ENCODE results near the gene RASSF8. TPM values are rescaled to one million over a fixed set of nuclear protein-coding genes. Genes with fewer than 3 reads are reported as not detected.
A peak's percentile ranks its signal among the peaks of the same experiment; 100 is the strongest.

The RASSF8 gene, protein sequence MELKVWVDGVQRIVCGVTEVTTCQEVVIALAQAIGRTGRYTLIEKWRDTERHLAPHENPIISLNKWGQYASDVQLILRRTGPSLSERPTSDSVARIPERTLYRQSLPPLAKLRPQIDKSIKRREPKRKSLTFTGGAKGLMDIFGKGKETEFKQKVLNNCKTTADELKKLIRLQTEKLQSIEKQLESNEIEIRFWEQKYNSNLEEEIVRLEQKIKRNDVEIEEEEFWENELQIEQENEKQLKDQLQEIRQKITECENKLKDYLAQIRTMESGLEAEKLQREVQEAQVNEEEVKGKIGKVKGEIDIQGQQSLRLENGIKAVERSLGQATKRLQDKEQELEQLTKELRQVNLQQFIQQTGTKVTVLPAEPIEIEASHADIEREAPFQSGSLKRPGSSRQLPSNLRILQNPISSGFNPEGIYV
- 1 to 10 TPM in 2 of 3 donors, under 1 TPM in 1; 0.35 to 1.3 (median 1.2) TPM for total RNA-seq
- total RNA-seq (2013) = 7.5 TPM

GRCh38 chr12:25958428-25959070, at the start of gene RASSF8:
Gene RASSF8, plus strand, starts transcription at chr12:25958682. Its CDS starts 96,662 bp downstream, at chr12:26055344.
- H3K4me3 ChIP-seq (ENCODE audit: low read length) = peak within 1 kb of the TSS; percentile 40
- H3K36me3 Mint-ChIP-seq = no peaks in the 10 kb centered on the region
- DNase-seq (peak in 1 of 2 donors; percentile 16), ATAC-seq (peak; percentile 60 to 82 (median 75))
- H3K4me1 Mint-ChIP-seq = peaks cover 13% of the 10 kb centered on the region in 2 donors
- H3K27ac Mint-ChIP-seq = no peak within 1 kb of the TSS
- H3K4me3 Mint-ChIP-seq = peak within 1 kb of the TSS; percentile 88
- H3K27ac ChIP-seq (ENCODE audit: low read length) = no peak within 1 kb of the TSS
- H3K9me3 ChIP-seq (ENCODE audit: control insufficient read depth, insufficient read depth, low read length) = no peaks in the 10 kb centered on the region
- no peak for TF ChIP-seq CTCF (IDR thresholded peaks at IDR 0.05)
- H3K27me3 ChIP-seq (ENCODE audit: control insufficient read depth, insufficient read depth, low read length) = peaks cover 9% of the 10 kb centered on the region
- intact Hi-C loops (cut with micrococcal nuclease) = no loop called here
- H3K9me3 Mint-ChIP-seq = no peaks in the 10 kb centered on the region
- H3K4me1 ChIP-seq (ENCODE audit: control insufficient read depth, insufficient read depth, low read length) = peaks cover 12% of the 10 kb centered on the region
- peaks cover 42 to 61% of the 10 kb centered on the region in 2 donors for H3K27me3 Mint-ChIP-seq (ENCODE audit: low read depth in 2 of 2)
- WGBS (ENCODE audit: insufficient coverage) = under 1% methylated on average over 113 of the region's 113 CpGs
- no peaks in the 10 kb centered on the region for H3K36me3 ChIP-seq (ENCODE audit: control insufficient read depth, insufficient read depth, low read length)

DNA sequence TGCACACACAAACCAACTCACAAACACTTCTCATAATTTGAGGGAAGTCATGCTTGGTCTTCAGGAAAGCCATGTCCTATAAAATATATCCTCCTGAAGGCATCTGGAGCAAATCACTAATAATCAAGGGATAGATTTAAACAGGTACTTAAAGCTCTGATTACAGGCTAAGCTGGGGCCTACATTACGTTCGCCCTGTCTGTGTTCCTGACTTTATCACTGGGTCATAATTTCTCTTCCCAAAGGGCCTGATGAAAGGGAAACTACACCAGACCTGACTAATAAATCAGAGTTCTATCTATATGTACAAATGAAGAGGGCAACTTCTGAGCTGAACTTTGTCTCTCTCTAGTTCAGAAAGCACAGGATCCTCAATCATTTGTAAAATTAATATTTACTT, 43.9 kb upstream of the RASSF8 start:
- ATAC-seq (no peak), DNase-seq (no peak)
- no peaks in the 10 kb centered on the region for H3K9me3 Mint-ChIP-seq
- Histone ChIP-seq H3K27me3 (ENCODE audit: control insufficient read depth, insufficient read depth, low read length) (no peaks in the 10 kb centered on the region), H3K36me3 (ENCODE audit: control insufficient read depth, insufficient read depth, low read length) (no peaks in the 10 kb centered on the region), H3K4me3 (ENCODE audit: low read length) (no peak overlapping the region), H3K9me3 (ENCODE audit: control insufficient read depth, insufficient read depth, low read length) (no peaks in the 10 kb centered on the region), H3K27ac (ENCODE audit: low read length) (no peak overlapping the region), H3K4me1 (ENCODE audit: control insufficient read depth, insufficient read depth, low read length) (no peaks in the 10 kb centered on the region)
- H3K36me3 Mint-ChIP-seq = no peaks in the 10 kb centered on the region
- intact Hi-C loops (cut with micrococcal nuclease) = no loop called here
- no peak overlapping the region for H3K27ac Mint-ChIP-seq
- no peak overlapping the region for H3K4me3 Mint-ChIP-seq
- TF ChIP-seq CTCF (IDR thresholded peaks at IDR 0.05) = no peak
- no peaks in the 10 kb centered on the region for H3K4me1 Mint-ChIP-seq
- 100% methylated on average over 2 of the region's 2 CpGs for WGBS (ENCODE audit: insufficient coverage)
- H3K27me3 Mint-ChIP-seq (ENCODE audit: low read depth in 2 of 2) = peaks cover 4 to 8% of the 10 kb centered on the region in 2 donors

- Mint-ChIP-seq H3K27me3 (ENCODE audit: low read depth in 2 of 2) (peaks cover 0 to 2% of the 10 kb centered on the region in 2 donors), H3K27ac (no peak overlapping the region), H3K9me3 (no peaks in the 10 kb centered on the region), H3K4me1 (no peaks in the 10 kb centered on the region), H3K4me3 (no peak overlapping the region), H3K36me3 (no peaks in the 10 kb centered on the region)
- Histone ChIP-seq H3K27me3 (ENCODE audit: control insufficient read depth, insufficient read depth, low read length) (no peaks in the 10 kb centered on the region), H3K4me3 (ENCODE audit: low read length) (no peak overlapping the region), H3K4me1 (ENCODE audit: control insufficient read depth, insufficient read depth, low read length) (no peaks in the 10 kb centered on the region), H3K27ac (ENCODE audit: low read length) (no peak overlapping the region), H3K36me3 (ENCODE audit: control insufficient read depth, insufficient read depth, low read length) (no peaks in the 10 kb centered on the region), H3K9me3 (ENCODE audit: control insufficient read depth, insufficient read depth, low read length) (no peaks in the 10 kb centered on the region)
- TF ChIP-seq CTCF (IDR thresholded peaks at IDR 0.05) = no peak
- ATAC-seq (no peak), DNase-seq (no peak)
- intact Hi-C loops (cut with micrococcal nuclease) = no loop called here
- WGBS (ENCODE audit: insufficient coverage) = 64% methylated on average over 5 of the region's 7 CpGs
These were observed 33.9 kb upstream of the RASSF8 start for GRCh38 chr12:25924491-25925001.

Data from natural killer cell (primary cell).